Panc1 (cell line): ENCODE results near the gene ZNF366. TPM values are rescaled to one million over a fixed set of nuclear protein-coding genes. Genes with fewer than 3 reads are reported as not detected.

Experiments used
- ATAC-seq: fragments of 200-7000 bp; cut with Tn5 transposase; 2 replicates; pipeline ENCODE4 v1.9.1; 2020; ENCODE audit warnings: mild to moderate bottlenecking, moderate library complexity
- BruUV-seq: library from RNA; stranded (reverse); fragments of 400-500 nt; replicated peaks from 2 replicates; lab custom pipeline; 2021; lab: Mats Ljungman, UMichigan
- CTCF ChIA-PET: fragments of 300-600 bp; sonication (Branson Sonifier 250); formaldehyde crosslinking; loops from one replicate; lab custom pipeline; 2022; ENCODE audit warnings: antibody characterized with exemption; lab: Charles Lee
- POLR2A ChIA-PET: fragments of 300-600 bp; sonication (Branson Sonifier 250); formaldehyde crosslinking; loops from one replicate; lab custom pipeline; 2022; ENCODE audit warnings: antibody characterized with exemption; lab: Charles Lee
- DNase-seq: peaks from one replicate; pipeline ENCODE4 v3.0.0-alpha.2; 2010; ENCODE audit warnings: low read depth, low spot score
- H3K27ac ChIP-seq: 2 replicates; pipeline ENCODE4 v1.5.1; 2011; ENCODE audit warnings: mild to moderate bottlenecking, low read length, inconsistent platforms
- H3K27me3 ChIP-seq: fragments of 200-500 bp; sonication (Bioruptor generic); 2 replicates; pipeline ENCODE4 v1.6.0; 2014; ENCODE audit warnings: low read length, inconsistent platforms; ENCODE audit not compliant: control insufficient read depth, insufficient read depth
- H3K36me3 ChIP-seq: fragments of 200-500 bp; sonication (Bioruptor generic); 2 replicates; pipeline ENCODE4 v1.5.1; 2014; ENCODE audit warnings: inconsistent platforms, mild to moderate bottlenecking, low read length, moderate library complexity; ENCODE audit not compliant: control insufficient read depth, insufficient read depth
- H3K4me1 ChIP-seq: 2 replicates; pipeline ENCODE4 v1.5.1; 2011; ENCODE audit warnings: inconsistent platforms, mild to moderate bottlenecking, low read length, moderate library complexity; ENCODE audit not compliant: control insufficient read depth, insufficient read depth
- H3K4me3 ChIP-seq, 2 experiments: 2 replicates each; pipeline ENCODE4 v1.5.1; 2011 to 2012; ENCODE audit warnings: low read depth in 2 of 2, low read length in 2 of 2, mild to moderate bottlenecking in 2 of 2, inconsistent platforms in 1 of 2, moderate library complexity in 1 of 2
- H3K9me3 ChIP-seq: fragments of 200-500 bp; sonication (Bioruptor generic); 2 replicates; pipeline ENCODE4 v1.5.1; 2014; ENCODE audit warnings: low read depth, mild to moderate bottlenecking, inconsistent platforms, low read length, moderate library complexity; ENCODE audit not compliant: control insufficient read depth, insufficient read depth
- CTCF ChIP-seq: fragments of 450-650 bp; IDR thresholded peaks from 2 replicates; pipeline ENCODE4 v1.5.1; 2017; ENCODE audit warnings: mild to moderate bottlenecking
- POLR2AphosphoS5 ChIP-seq: IDR thresholded peaks from 2 replicates; pipeline ENCODE4 v1.6.1; 2012; ENCODE audit warnings: mild to moderate bottlenecking, low read depth, low read length, moderate library complexity
- REST ChIP-seq, 2 experiments: IDR thresholded peaks; 2 replicates each; pipeline ENCODE4 v1.6.1; 2011 to 2012; ENCODE audit warnings: low read depth in 2 of 2, control low read depth in 1 of 2, low read length in 1 of 2, mild to moderate bottlenecking in 1 of 2, moderate library complexity in 1 of 2; ENCODE audit not compliant: insufficient read depth in 1 of 2
- SIN3A ChIP-seq: IDR thresholded peaks from 2 replicates; pipeline ENCODE4 v1.6.1; 2012; ENCODE audit warnings: low read depth, mild to moderate bottlenecking, low read length, moderate library complexity, borderline replicate concordance; ENCODE audit not compliant: insufficient read depth
- TCF7L2 ChIP-seq: IDR thresholded peaks from 2 replicates; pipeline ENCODE4 v1.6.1; 2011; ENCODE audit warnings: mild to moderate bottlenecking, low read depth, low read length, inconsistent platforms
- in situ Hi-C: cut with HindIII; loops from 2 replicates; pipeline ENCODE4 v1.10.0; 2016; ENCODE audit warnings: low sequenced_read_pairs, low pct_unique_long_range_greater_than_20kb
- intact Hi-C: fragments of 100-400 bp; cut with micrococcal nuclease; formaldehyde crosslinking; loops from one replicate; pipeline ENCODE4 v1.10.0; 2022; ENCODE audit not compliant: unreplicated experiment
- total RNA-seq: library from RNA; stranded (reverse); gene quantifications from one replicate; pipeline ENCODE4 v1.2.1, GENCODE V29; 2021; ENCODE audit not compliant: unreplicated experiment

ZNF366 gene
- total RNA-seq, 1 experiment from 2014 or later: not detected

- H3K9me3 ChIP-seq: no peaks in the 10 kb centered on the region
- POLR2A ChIA-PET: no interaction called here
- no peak for TF ChIP-seq SIN3A
- intact Hi-C loops (no loop called here), in situ Hi-C loops (no loop called here)
- no peaks in the 10 kb centered on the region for H3K4me1 ChIP-seq
- H3K4me3 ChIP-seq: no peak overlapping the region
- BruUV-seq: no TSS peak
- H3K27me3 ChIP-seq: no peaks in the 10 kb centered on the region
- CTCF ChIA-PET: no interaction called here
- ATAC-seq (no peak), DNase-seq (no peak)
- H3K27ac ChIP-seq: no peak overlapping the region
- H3K36me3 ChIP-seq: no peaks in the 10 kb centered on the region
Observed at GRCh38 chr5:72531496-72532190, 24.4 kb upstream of the ZNF366 start.

- no TSS peak for BruUV-seq
- Histone ChIP-seq H3K9me3 (no peaks in the 10 kb centered on the region), H3K36me3 (no peaks in the 10 kb centered on the region), H3K4me3 (no peak overlapping the region), H3K4me1 (no peaks in the 10 kb centered on the region), H3K27ac (no peak overlapping the region), H3K27me3 (no peaks in the 10 kb centered on the region)
- ATAC-seq (no peak), DNase-seq (no peak)
- TF ChIP-seq POLR2AphosphoS5 (no peak), CTCF (no peak), REST (IDR thresholded peaks at IDR 0.05; ENCODE audit: insufficient read depth in 1 of 2, low read depth in 2 of 2, low read length in 1 of 2) (no peak), TCF7L2 (no peak), SIN3A (no peak)
- in situ Hi-C loops: no loop called here
- intact Hi-C loops: no loop called here
- CTCF ChIA-PET: interaction anchor here (0.6 kb wide), 1 partner anchor 150 kb away, joined by 3 read pairs; no protein-coding TSS in a partner anchor
- POLR2A ChIA-PET: no interaction called here
Observed at GRCh38 chr5:72530196-72530595, 23.0 kb upstream of the ZNF366 start.

GRCh38 chr5:72529383-72529782 is 22.2 kb upstream of the ZNF366 start:
- in situ Hi-C loops (no loop called here), intact Hi-C loops (loop anchor here (10.0 kb wide), 1 partner anchor 125 kb away; no protein-coding TSS in a partner anchor)
- BruUV-seq: no TSS peak
- H3K4me1 ChIP-seq: no peaks in the 10 kb centered on the region
- TF ChIP-seq TCF7L2: no peak
- TF ChIP-seq SIN3A: no peak
- TF ChIP-seq REST (IDR thresholded peaks at IDR 0.05; ENCODE audit: insufficient read depth in 1 of 2, low read depth in 2 of 2, low read length in 1 of 2): no peak
- TF ChIP-seq CTCF: no peak
- TF ChIP-seq POLR2AphosphoS5: no peak
- no peaks in the 10 kb centered on the region for H3K36me3 ChIP-seq
- ATAC-seq (no peak), DNase-seq (no peak)
- ChIA-PET POLR2A (no interaction called here), CTCF (interaction anchor here (0.6 kb wide), 1 partner anchor 149 kb away, joined by 3 read pairs; no protein-coding TSS in a partner anchor)
- no peaks in the 10 kb centered on the region for H3K9me3 ChIP-seq
- H3K4me3 ChIP-seq: no peak overlapping the region
- H3K27ac ChIP-seq: no peak overlapping the region
- no peaks in the 10 kb centered on the region for H3K27me3 ChIP-seq
